SJSA1 (cell line): ENCODE data around the gene MALAT1. TPM values are rescaled to one million over a fixed set of nuclear protein-coding genes. Genes with fewer than 3 reads are reported as not detected.
A peak's percentile ranks its signal among the peaks of the same experiment; 100 is the strongest.

Experiments used
- DNase-seq, 2 experiments: peaks; one replicate each; pipeline ENCODE4 v3.0.0-alpha.2; 2015 to 2020; ENCODE audit warnings: low spot score in 2 of 2, low read depth in 1 of 2
- H3K27ac ChIP-seq: fragments of 250-450 bp; sonication (Bioruptor Pico); 2 replicates; pipeline ENCODE4 v1.5.1; 2020; ENCODE audit warnings: mild to moderate bottlenecking, moderate library complexity
- H3K27me3 ChIP-seq: fragments of 250-450 bp; sonication (Bioruptor Pico); replicated peaks from 2 replicates; pipeline ENCODE4 v1.5.1; 2020; ENCODE audit warnings: mild to moderate bottlenecking, moderate library complexity
- H3K36me3 ChIP-seq: fragments of 250-450 bp; sonication (Bioruptor Pico); 2 replicates; pipeline ENCODE4 v1.5.1; 2020; ENCODE audit warnings: mild to moderate bottlenecking
- H3K4me1 ChIP-seq: fragments of 250-450 bp; sonication (Bioruptor Pico); replicated peaks from 2 replicates; pipeline ENCODE4 v1.6.1; 2021; ENCODE audit warnings: mild to moderate bottlenecking
- H3K4me3 ChIP-seq: fragments of 250-450 bp; sonication (Bioruptor Pico); 2 replicates; pipeline ENCODE4 v1.5.1; 2020; ENCODE audit warnings: mild to moderate bottlenecking
- H3K9me3 ChIP-seq: fragments of 250-450 bp; sonication (Bioruptor Pico); replicated peaks from 2 replicates; pipeline ENCODE4 v1.5.1; 2020; ENCODE audit warnings: mild to moderate bottlenecking
- total RNA-seq: library from RNA; depleted of rRNA; stranded (reverse); fragments of >200 nt; shearing (Covaris generic); gene quantifications from 2 replicates; pipeline ENCODE4 v1.2.3, GENCODE V29; 2014; rRNA removed

The MALAT1 gene
- total RNA-seq, 1 experiment from 2014 or later, result 2,210 TPM

- H3K36me3 ChIP-seq, result peaks cover 12% of the 10 kb centered on the region
- no peak overlapping the region for H3K27ac ChIP-seq
- no peak for DNase-seq
- no peaks in the 10 kb centered on the region for H3K27me3 ChIP-seq
- H3K4me1 ChIP-seq, result peaks cover 35% of the 10 kb centered on the region
- H3K9me3 ChIP-seq, result no peaks in the 10 kb centered on the region
- H3K4me3 ChIP-seq, result no peak overlapping the region
Measured at GRCh38 chr11:65552388-65552951, 53.6 kb downstream of the MALAT1 start.

- no peaks in the 10 kb centered on the region for H3K27me3 ChIP-seq
- H3K4me1 ChIP-seq, result peaks cover 43% of the 10 kb centered on the region
- no peak overlapping the region for H3K27ac ChIP-seq
- H3K36me3 ChIP-seq, result peaks cover 12% of the 10 kb centered on the region
- no peak for DNase-seq
- no peak overlapping the region for H3K4me3 ChIP-seq
- H3K9me3 ChIP-seq, result no peaks in the 10 kb centered on the region
Measured at GRCh38 chr11:65553301-65554001, 54.6 kb downstream of the MALAT1 start.

GRCh38 chr11:65554057-65554818, 55.4 kb downstream of the MALAT1 start:
- DNase-seq, result no peak
- Histone ChIP-seq H3K27me3 (no peaks in the 10 kb centered on the region), H3K4me1 (peaks cover 51% of the 10 kb centered on the region), H3K4me3 (no peak overlapping the region), H3K36me3 (peaks cover 12% of the 10 kb centered on the region), H3K9me3 (no peaks in the 10 kb centered on the region), H3K27ac (no peak overlapping the region)

GRCh38 chr11:65554842-65555430, 56.1 kb downstream of the MALAT1 start:
- Histone ChIP-seq H3K9me3 (no peaks in the 10 kb centered on the region), H3K4me1 (peaks cover 58% of the 10 kb centered on the region), H3K36me3 (peaks cover 12% of the 10 kb centered on the region), H3K4me3 (no peak overlapping the region), H3K27me3 (no peaks in the 10 kb centered on the region), H3K27ac (no peak overlapping the region)
- no peak for DNase-seq

- Histone ChIP-seq H3K9me3 (no peaks in the 10 kb centered on the region), H3K36me3 (peaks cover 12% of the 10 kb centered on the region), H3K4me1 (peaks cover 66% of the 10 kb centered on the region), H3K27ac (no peak overlapping the region), H3K4me3 (no peak overlapping the region), H3K27me3 (no peaks in the 10 kb centered on the region)
- DNase-seq, result peak; percentile 97 to 98
Measured at GRCh38 chr11:65555693-65556231, 56.9 kb downstream of the MALAT1 start.

Other genes with a start within 250 kb of the MALAT1 start
- gene POLA2, start 237.1 kb upstream of the MALAT1 start, total RNA-seq, result 26.8 and 44.2 TPM in 2 replicates
- gene CDC42EP2, start 184.2 kb upstream of the MALAT1 start, total RNA-seq, result 10.5 and 16.6 TPM in 2 replicates
- 87.6 and 105 TPM in 2 replicates for gene DPF2, start 165.2 kb upstream of the MALAT1 start, total RNA-seq
- 0.25 TPM in 1 of 2 replicates, not detected in the other for gene TIGD3, start 144.3 kb upstream of the MALAT1 start, total RNA-seq
- gene SLC25A45, start 116.4 kb upstream of the MALAT1 start, total RNA-seq, result 3.1 and 5.3 TPM in 2 replicates
- 90.2 and 125 TPM in 2 replicates for gene FRMD8, start 112.4 kb upstream of the MALAT1 start, total RNA-seq
- gene NEAT1, start 76.2 kb upstream of the MALAT1 start, total RNA-seq, result 6.9 and 12.1 TPM in 2 replicates
- 103 and 130 TPM in 2 replicates for gene SCYL1, start 26.0 kb downstream of the MALAT1 start, total RNA-seq
- gene LTBP3, start 59.3 kb downstream of the MALAT1 start, total RNA-seq, result 22.9 and 52.0 TPM in 2 replicates
- gene ZNRD2, start 71.4 kb downstream of the MALAT1 start, total RNA-seq, result 109 and 111 TPM in 2 replicates
- 35.1 and 64.9 TPM in 2 replicates for gene FAM89B, start 73.5 kb downstream of the MALAT1 start, total RNA-seq
- 103 and 107 TPM in 2 replicates for gene EHBP1L1, start 77.0 kb downstream of the MALAT1 start, total RNA-seq
- gene KCNK7, start 96.8 kb downstream of the MALAT1 start, total RNA-seq, result 0.13 TPM in 1 of 2 replicates, not detected in the other
- 37.9 and 55.8 TPM in 2 replicates for gene MAP3K11, start 115.2 kb downstream of the MALAT1 start, total RNA-seq
- gene PCNX3, start 116.7 kb downstream of the MALAT1 start, total RNA-seq, result 27.5 and 39.7 TPM in 2 replicates
- gene SIPA1, start 139.1 kb downstream of the MALAT1 start, total RNA-seq, result 48.0 and 56.1 TPM in 2 replicates
- gene RELA, start 163.9 kb downstream of the MALAT1 start, total RNA-seq, result 51.7 and 63.3 TPM in 2 replicates
- gene KAT5, start 213.2 kb downstream of the MALAT1 start, total RNA-seq, result 90.5 and 119 TPM in 2 replicates
- gene RNASEH2C, start 221.8 kb downstream of the MALAT1 start, total RNA-seq, result 168 and 170 TPM in 2 replicates